ENCODE measurements around the gene C1orf35. TPM values are rescaled to one million over a fixed set of nuclear protein-coding genes. Genes with fewer than 3 reads are reported as not detected.

C1orf35 gene
- total and polyA plus RNA-seq, 9 of the 15 experiments (the other 6 are each of a cell fraction or from before 2014, with no cell fraction given), result 3.2 to 48.7 (median 12.5) TPM

DNA sequence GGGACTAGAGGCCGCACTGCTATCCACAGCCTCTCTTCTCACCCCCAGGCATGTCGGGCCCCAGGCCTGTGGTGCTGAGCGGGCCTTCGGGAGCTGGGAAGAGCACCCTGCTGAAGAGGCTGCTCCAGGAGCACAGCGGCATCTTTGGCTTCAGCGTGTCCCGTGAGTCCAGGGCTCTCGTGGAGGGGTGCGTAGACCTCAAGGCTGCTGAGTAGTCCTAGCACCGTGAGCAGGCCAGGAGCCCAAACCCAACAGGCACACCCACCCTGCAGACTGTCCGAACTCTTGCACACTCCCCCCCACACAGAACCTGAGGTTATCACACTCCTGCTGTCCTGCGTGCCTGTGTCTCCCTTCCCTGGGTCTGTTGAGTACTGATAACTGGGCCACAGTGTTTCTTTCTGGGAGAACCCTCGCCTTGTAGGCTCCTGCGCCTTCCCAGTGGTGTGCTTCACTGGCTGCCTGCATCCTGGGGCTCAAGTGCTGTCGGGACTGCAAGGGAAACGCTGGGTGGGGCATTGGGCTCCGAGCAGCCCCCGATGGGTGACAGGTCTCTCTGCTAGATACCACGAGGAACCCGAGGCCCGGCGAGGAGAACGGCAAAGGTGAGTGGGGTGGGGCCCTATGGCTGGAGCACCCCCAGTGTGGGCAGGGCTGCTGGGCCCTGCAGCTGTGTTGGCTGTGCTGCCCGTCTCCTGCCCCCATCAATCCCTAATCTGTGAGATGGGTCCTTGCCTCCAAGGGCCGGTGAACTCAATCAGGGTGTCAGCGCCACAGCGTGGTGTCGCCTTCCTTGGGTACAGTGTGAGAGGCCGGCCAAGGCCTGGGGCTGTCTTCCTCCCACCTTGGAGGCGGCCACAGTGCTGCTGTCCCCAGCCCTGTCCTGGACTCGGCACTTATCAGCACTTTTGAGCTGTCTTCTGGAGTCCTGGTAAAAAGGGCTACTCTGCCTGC is 42.6 kb upstream of the C1orf35 start (continued):
- TF ChIP-seq, protein P1, sequence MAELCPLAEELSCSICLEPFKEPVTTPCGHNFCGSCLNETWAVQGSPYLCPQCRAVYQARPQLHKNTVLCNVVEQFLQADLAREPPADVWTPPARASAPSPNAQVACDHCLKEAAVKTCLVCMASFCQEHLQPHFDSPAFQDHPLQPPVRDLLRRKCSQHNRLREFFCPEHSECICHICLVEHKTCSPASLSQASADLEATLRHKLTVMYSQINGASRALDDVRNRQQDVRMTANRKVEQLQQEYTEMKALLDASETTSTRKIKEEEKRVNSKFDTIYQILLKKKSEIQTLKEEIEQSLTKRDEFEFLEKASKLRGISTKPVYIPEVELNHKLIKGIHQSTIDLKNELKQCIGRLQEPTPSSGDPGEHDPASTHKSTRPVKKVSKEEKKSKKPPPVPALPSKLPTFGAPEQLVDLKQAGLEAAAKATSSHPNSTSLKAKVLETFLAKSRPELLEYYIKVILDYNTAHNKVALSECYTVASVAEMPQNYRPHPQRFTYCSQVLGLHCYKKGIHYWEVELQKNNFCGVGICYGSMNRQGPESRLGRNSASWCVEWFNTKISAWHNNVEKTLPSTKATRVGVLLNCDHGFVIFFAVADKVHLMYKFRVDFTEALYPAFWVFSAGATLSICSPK (IDR thresholded peaks at IDR 0.05; ENCODE audit: borderline replicate concordance), result no peak
- TF ChIP-seq PHB2 (IDR thresholded peaks at IDR 0.05; ENCODE audit: low read depth) (peak; percentile 79), SRSF9 (IDR thresholded peaks at IDR 0.05; ENCODE audit: borderline replicate concordance, low read depth, low read length) (no peak), ILF3 (IDR thresholded peaks at IDR 0.05; ENCODE audit: borderline replicate concordance) (no peak), FOXK2 (conservative IDR thresholded peaks at IDR 0.05 in 1 of 2, IDR thresholded peaks at IDR 0.05 in 1 of 2; ENCODE audit: low read depth in 2 of 2) (peak; percentile 75 to 81), TAF1 (IDR thresholded peaks at IDR 0.05; ENCODE audit: control insufficient read depth, extremely low read depth, insufficient read depth, low read length, severe bottlenecking) (no peak), ZNF764 (CRISPR knock-in tag; IDR thresholded peaks at IDR 0.05; ENCODE audit: low read depth) (no peak), ZBTB17 (CRISPR knock-in tag; IDR thresholded peaks at IDR 0.05) (no peak), ZNF699 (CRISPR knock-in tag; IDR thresholded peaks at IDR 0.05; ENCODE audit: insufficient replicate concordance) (no peak), MAZ (CRISPR knock-in tag; conservative IDR thresholded peaks at IDR 0.05 in 1 of 2, IDR thresholded peaks at IDR 0.05 in 1 of 2) (peak; percentile 65 to 72; a peak in 2 of 4 replicates), RBM22 (IDR thresholded peaks at IDR 0.05; ENCODE audit: low read depth, low read length, poor library complexity, severe bottlenecking) (no peak)
- TF ChIP-seq, protein P2, sequence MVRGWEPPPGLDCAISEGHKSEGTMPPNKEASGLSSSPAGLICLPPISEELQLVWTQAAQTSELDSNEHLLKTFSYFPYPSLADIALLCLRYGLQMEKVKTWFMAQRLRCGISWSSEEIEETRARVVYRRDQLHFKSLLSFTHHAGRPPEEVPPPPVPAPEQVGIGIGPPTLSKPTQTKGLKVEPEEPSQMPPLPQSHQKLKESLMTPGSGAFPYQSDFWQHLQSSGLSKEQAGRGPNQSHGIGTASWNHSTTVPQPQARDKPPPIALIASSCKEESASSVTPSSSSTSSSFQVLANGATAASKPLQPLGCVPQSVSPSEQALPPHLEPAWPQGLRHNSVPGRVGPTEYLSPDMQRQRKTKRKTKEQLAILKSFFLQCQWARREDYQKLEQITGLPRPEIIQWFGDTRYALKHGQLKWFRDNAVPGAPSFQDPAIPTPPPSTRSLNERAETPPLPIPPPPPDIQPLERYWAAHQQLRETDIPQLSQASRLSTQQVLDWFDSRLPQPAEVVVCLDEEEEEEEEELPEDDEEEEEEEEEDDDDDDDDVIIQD (CRISPR knock-in tag; IDR thresholded peaks at IDR 0.05), result no peak
- TF ChIP-seq, protein P3, sequence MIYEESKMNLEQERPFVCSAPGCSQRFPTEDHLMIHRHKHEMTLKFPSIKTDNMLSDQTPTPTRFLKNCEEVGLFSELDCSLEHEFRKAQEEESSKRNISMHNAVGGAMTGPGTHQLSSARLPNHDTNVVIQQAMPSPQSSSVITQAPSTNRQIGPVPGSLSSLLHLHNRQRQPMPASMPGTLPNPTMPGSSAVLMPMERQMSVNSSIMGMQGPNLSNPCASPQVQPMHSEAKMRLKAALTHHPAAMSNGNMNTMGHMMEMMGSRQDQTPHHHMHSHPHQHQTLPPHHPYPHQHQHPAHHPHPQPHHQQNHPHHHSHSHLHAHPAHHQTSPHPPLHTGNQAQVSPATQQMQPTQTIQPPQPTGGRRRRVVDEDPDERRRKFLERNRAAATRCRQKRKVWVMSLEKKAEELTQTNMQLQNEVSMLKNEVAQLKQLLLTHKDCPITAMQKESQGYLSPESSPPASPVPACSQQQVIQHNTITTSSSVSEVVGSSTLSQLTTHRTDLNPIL (CRISPR knock-in tag; IDR thresholded peaks at IDR 0.05), result no peak
- TF ChIP-seq, protein P4, sequence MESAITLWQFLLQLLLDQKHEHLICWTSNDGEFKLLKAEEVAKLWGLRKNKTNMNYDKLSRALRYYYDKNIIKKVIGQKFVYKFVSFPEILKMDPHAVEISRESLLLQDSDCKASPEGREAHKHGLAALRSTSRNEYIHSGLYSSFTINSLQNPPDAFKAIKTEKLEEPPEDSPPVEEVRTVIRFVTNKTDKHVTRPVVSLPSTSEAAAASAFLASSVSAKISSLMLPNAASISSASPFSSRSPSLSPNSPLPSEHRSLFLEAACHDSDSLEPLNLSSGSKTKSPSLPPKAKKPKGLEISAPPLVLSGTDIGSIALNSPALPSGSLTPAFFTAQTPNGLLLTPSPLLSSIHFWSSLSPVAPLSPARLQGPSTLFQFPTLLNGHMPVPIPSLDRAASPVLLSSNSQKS (CRISPR knock-in tag; IDR thresholded peaks at IDR 0.05), result no peak
- TF ChIP-seq, protein P5, sequence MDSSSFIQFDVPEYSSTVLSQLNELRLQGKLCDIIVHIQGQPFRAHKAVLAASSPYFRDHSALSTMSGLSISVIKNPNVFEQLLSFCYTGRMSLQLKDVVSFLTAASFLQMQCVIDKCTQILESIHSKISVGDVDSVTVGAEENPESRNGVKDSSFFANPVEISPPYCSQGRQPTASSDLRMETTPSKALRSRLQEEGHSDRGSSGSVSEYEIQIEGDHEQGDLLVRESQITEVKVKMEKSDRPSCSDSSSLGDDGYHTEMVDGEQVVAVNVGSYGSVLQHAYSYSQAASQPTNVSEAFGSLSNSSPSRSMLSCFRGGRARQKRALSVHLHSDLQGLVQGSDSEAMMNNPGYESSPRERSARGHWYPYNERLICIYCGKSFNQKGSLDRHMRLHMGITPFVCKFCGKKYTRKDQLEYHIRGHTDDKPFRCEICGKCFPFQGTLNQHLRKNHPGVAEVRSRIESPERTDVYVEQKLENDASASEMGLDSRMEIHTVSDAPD (CRISPR knock-in tag; IDR thresholded peaks at IDR 0.05), result no peak
- TF ChIP-seq, protein P6, sequence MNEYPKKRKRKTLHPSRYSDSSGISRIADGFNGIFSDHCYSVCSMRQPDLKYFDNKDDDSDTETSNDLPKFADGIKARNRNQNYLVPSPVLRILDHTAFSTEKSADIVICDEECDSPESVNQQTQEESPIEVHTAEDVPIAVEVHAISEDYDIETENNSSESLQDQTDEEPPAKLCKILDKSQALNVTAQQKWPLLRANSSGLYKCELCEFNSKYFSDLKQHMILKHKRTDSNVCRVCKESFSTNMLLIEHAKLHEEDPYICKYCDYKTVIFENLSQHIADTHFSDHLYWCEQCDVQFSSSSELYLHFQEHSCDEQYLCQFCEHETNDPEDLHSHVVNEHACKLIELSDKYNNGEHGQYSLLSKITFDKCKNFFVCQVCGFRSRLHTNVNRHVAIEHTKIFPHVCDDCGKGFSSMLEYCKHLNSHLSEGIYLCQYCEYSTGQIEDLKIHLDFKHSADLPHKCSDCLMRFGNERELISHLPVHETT (CRISPR knock-in tag; conservative IDR thresholded peaks at IDR 0.05 in 1 of 2, IDR thresholded peaks at IDR 0.05 in 1 of 2), result no peak
